ENCODE results near the gene MLN.

DNA sequence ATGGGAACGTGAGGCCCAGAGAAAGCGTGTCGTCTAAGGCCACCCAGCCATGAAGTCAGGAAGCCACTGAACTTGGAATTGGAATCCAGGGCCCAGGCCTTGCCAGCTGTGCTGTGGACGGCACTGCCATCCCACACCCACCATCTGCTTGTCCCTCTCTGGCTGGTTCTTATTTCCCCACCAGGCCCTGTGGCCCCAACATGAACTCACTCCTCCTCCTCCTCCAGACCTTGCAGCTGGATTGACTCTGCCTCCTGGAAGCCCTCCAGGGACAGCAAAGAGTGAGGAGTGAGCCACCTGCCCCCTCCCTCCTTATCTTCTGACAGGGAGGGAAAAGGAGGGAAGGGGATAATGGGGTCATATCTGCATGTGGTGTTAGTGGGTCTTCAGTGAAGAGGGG is 41.1 kb downstream of the MLN start:
- no peak for TF ChIP-seq EZH2 (IDR thresholded peaks at IDR 0.05; ENCODE audit: borderline replicate concordance, low read depth, low read length, severe bottlenecking)
- TF ChIP-seq, protein P1, sequence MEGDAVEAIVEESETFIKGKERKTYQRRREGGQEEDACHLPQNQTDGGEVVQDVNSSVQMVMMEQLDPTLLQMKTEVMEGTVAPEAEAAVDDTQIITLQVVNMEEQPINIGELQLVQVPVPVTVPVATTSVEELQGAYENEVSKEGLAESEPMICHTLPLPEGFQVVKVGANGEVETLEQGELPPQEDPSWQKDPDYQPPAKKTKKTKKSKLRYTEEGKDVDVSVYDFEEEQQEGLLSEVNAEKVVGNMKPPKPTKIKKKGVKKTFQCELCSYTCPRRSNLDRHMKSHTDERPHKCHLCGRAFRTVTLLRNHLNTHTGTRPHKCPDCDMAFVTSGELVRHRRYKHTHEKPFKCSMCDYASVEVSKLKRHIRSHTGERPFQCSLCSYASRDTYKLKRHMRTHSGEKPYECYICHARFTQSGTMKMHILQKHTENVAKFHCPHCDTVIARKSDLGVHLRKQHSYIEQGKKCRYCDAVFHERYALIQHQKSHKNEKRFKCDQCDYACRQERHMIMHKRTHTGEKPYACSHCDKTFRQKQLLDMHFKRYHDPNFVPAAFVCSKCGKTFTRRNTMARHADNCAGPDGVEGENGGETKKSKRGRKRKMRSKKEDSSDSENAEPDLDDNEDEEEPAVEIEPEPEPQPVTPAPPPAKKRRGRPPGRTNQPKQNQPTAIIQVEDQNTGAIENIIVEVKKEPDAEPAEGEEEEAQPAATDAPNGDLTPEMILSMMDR (IDR thresholded peaks at IDR 0.05; ENCODE audit: extremely low read depth in 1 of 2, insufficient read depth in 1 of 2, low read depth in 1 of 2, low read length in 2 of 2) = no peak
- no peak for TF ChIP-seq POLR2A (IDR thresholded peaks at IDR 0.05; ENCODE audit: low read depth, low read length)
- no peak for TF ChIP-seq JUN (IDR thresholded peaks at IDR 0.05; ENCODE audit: borderline replicate concordance, insufficient read depth, insufficient read length, low read depth)
- TF ChIP-seq GATA2 (IDR thresholded peaks at IDR 0.05; ENCODE audit: insufficient read depth, insufficient read length, low read depth, low read length) = no peak
- TF ChIP-seq, protein P2, sequence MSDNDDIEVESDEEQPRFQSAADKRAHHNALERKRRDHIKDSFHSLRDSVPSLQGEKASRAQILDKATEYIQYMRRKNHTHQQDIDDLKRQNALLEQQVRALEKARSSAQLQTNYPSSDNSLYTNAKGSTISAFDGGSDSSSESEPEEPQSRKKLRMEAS (IDR thresholded peaks at IDR 0.05; ENCODE audit: insufficient read depth, insufficient read length) = no peak
- no peak for TF ChIP-seq POLR2AphosphoS5 (IDR thresholded peaks at IDR 0.05; ENCODE audit: insufficient read depth, low read depth, low read length)
- TF ChIP-seq MYC (IDR thresholded peaks at IDR 0.05; ENCODE audit: low read depth, low read length) = no peak
